GM12864 (cell line): ENCODE results near the gene ROMO1.
"Not testable (repeated sequence)": the region's sequence is repeated elsewhere in the genome, so short reads cannot be mapped to it uniquely, and the experiment has no call there.

ENCODE experiments used
- DNase-seq: peaks from one replicate; pipeline ENCODE4 v3.0.0-alpha.2; 2011; ENCODE audit warnings: low read depth
- H3K4me3 ChIP-seq: 2 replicates; pipeline ENCODE4 v1.5.1; 2011; ENCODE audit warnings: mild to moderate bottlenecking, low read depth, low read length, control low read depth
- CTCF ChIP-seq: IDR thresholded peaks from 2 replicates; pipeline ENCODE4 v1.5.1; 2011; ENCODE audit warnings: low read depth, mild to moderate bottlenecking, moderate library complexity, low read length, control low read depth, inconsistent platforms; ENCODE audit errors: missing control alignments

The ROMO1 gene

GRCh38 chr20:35702824-35703695, 3.9 kb downstream of the ROMO1 start:
- H3K4me3 ChIP-seq, result no peak overlapping the region
- no peak for TF ChIP-seq CTCF

GRCh38 chr20:35704514-35705261, 5.5 kb downstream of the ROMO1 start:
- no peak for DNase-seq
- H3K4me3 ChIP-seq, result no peak overlapping the region
- TF ChIP-seq CTCF, result no peak

More at GRCh38 chr20:35702824-35703695, 3.9 kb downstream of the ROMO1 start:
- no peak for DNase-seq

GRCh38 chr20:35705894-35706293, 6.7 kb downstream of the ROMO1 start:
- H3K4me3 ChIP-seq, DNase-seq: not testable (repeated sequence)

GRCh38 chr20:35706591-35707529, 7.7 kb downstream of the ROMO1 start:
- H3K4me3 ChIP-seq, DNase-seq: not testable (repeated sequence)

GRCh38 chr20:35708502-35708901, 9.3 kb downstream of the ROMO1 start:
- no peak for TF ChIP-seq CTCF
- no peak for DNase-seq
- no peak overlapping the region for H3K4me3 ChIP-seq

- no peak for DNase-seq
- no peak for TF ChIP-seq CTCF
- no peak overlapping the region for H3K4me3 ChIP-seq
Observed at GRCh38 chr20:35709259-35709658, 10.1 kb downstream of the ROMO1 start.

- no peak for TF ChIP-seq CTCF
- no peak overlapping the region for H3K4me3 ChIP-seq
- DNase-seq, result no peak
Observed at GRCh38 chr20:35710039-35710438, 10.8 kb downstream of the ROMO1 start.
